ENCODE data around the gene SDHD. TPM values are rescaled to one million over a fixed set of nuclear protein-coding genes. Genes with fewer than 3 reads are reported as not detected.
A peak's percentile ranks its signal among the peaks of the same experiment; 100 is the strongest.

SDHD gene
- total and polyA plus RNA-seq, 9 of the 15 experiments (the other 6 are each of a cell fraction or from before 2014, with no cell fraction given), result 150 to 1,225 (median 215) TPM

DNA sequence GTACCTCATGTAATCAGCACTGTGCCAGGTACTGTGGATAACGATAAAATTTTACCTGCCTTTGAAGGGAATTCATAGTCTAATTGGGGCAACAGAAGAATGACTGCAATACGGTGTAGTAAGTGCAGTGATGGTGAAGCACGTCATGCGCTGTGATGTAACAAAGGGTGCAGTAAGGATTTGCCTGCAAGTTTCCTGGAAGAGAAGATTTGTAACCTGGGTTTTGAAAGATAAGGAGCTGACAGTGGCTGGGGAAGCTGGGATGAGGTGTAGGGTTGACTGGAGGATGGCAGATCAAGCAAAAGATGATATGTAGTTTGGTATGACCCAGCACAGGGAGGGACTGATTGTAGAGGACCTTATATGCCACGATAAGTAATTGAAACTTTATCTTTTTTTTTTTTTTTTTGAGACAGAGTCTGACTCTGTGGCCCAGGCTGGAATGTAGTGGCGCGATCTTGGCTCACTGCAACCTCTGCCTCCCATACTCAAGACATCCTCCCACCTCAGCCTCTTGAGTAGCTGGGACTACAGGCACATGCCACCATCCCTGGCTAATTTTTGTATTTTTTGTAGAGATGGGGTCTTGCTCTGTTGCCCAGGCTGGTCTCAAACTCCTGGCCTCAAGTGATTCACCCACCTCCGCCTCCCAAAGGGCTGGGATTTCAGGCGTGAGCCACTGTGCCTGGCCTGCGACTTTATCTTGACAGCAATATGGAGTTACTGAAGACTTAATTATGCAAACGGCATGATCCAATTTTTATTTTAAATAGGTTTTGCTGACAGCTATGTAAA, 11.3 kb downstream of the SDHD start (continued):
- TF ChIP-seq, protein P1, sequence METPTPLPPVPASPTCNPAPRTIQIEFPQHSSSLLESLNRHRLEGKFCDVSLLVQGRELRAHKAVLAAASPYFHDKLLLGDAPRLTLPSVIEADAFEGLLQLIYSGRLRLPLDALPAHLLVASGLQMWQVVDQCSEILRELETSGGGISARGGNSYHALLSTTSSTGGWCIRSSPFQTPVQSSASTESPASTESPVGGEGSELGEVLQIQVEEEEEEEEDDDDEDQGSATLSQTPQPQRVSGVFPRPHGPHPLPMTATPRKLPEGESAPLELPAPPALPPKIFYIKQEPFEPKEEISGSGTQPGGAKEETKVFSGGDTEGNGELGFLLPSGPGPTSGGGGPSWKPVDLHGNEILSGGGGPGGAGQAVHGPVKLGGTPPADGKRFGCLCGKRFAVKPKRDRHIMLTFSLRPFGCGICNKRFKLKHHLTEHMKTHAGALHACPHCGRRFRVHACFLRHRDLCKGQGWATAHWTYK (CRISPR knock-in tag; IDR thresholded peaks at IDR 0.05), result no peak
- TF ChIP-seq NUFIP1 (IDR thresholded peaks at IDR 0.05; ENCODE audit: partially characterized antibody) (no peak), CSDE1 (IDR thresholded peaks at IDR 0.05) (no peak), ZNF239 (CRISPR knock-in tag; IDR thresholded peaks at IDR 0.05) (no peak), MCM3 (IDR thresholded peaks at IDR 0.05) (no peak), EP300 (IDR thresholded peaks at IDR 0.05; ENCODE audit: low read length) (peak; percentile 54; the same call in 1 of the 2 replicates), SMAD1 (IDR thresholded peaks at IDR 0.05; ENCODE audit: low read depth, low read length, partially characterized antibody) (no peak), CBX1 (IDR thresholded peaks at IDR 0.05; ENCODE audit: low read depth) (no peak), DMBX1 (CRISPR knock-in tag; IDR thresholded peaks at IDR 0.05; ENCODE audit: borderline replicate concordance) (no peak), HMG20B (CRISPR knock-in tag; IDR thresholded peaks at IDR 0.05) (no peak), ZNF184 (CRISPR knock-in tag; IDR thresholded peaks at IDR 0.05) (no peak), E2F3 (CRISPR knock-in tag; IDR thresholded peaks at IDR 0.05) (no peak), ZFP30 (CRISPR knock-in tag; IDR thresholded peaks at IDR 0.05; ENCODE audit: borderline replicate concordance) (no peak)
- TF ChIP-seq, protein P2, sequence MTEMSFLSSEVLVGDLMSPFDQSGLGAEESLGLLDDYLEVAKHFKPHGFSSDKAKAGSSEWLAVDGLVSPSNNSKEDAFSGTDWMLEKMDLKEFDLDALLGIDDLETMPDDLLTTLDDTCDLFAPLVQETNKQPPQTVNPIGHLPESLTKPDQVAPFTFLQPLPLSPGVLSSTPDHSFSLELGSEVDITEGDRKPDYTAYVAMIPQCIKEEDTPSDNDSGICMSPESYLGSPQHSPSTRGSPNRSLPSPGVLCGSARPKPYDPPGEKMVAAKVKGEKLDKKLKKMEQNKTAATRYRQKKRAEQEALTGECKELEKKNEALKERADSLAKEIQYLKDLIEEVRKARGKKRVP (CRISPR knock-in tag; IDR thresholded peaks at IDR 0.05), result no peak
- TF ChIP-seq, protein P3, sequence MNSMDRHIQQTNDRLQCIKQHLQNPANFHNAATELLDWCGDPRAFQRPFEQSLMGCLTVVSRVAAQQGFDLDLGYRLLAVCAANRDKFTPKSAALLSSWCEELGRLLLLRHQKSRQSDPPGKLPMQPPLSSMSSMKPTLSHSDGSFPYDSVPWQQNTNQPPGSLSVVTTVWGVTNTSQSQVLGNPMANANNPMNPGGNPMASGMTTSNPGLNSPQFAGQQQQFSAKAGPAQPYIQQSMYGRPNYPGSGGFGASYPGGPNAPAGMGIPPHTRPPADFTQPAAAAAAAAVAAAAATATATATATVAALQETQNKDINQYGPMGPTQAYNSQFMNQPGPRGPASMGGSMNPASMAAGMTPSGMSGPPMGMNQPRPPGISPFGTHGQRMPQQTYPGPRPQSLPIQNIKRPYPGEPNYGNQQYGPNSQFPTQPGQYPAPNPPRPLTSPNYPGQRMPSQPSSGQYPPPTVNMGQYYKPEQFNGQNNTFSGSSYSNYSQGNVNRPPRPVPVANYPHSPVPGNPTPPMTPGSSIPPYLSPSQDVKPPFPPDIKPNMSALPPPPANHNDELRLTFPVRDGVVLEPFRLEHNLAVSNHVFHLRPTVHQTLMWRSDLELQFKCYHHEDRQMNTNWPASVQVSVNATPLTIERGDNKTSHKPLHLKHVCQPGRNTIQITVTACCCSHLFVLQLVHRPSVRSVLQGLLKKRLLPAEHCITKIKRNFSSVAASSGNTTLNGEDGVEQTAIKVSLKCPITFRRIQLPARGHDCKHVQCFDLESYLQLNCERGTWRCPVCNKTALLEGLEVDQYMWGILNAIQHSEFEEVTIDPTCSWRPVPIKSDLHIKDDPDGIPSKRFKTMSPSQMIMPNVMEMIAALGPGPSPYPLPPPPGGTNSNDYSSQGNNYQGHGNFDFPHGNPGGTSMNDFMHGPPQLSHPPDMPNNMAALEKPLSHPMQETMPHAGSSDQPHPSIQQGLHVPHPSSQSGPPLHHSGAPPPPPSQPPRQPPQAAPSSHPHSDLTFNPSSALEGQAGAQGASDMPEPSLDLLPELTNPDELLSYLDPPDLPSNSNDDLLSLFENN (IDR thresholded peaks at IDR 0.05; ENCODE audit: low read depth in 2 of 2, low read length in 2 of 2), result no peak
- TF ChIP-seq, protein P4, sequence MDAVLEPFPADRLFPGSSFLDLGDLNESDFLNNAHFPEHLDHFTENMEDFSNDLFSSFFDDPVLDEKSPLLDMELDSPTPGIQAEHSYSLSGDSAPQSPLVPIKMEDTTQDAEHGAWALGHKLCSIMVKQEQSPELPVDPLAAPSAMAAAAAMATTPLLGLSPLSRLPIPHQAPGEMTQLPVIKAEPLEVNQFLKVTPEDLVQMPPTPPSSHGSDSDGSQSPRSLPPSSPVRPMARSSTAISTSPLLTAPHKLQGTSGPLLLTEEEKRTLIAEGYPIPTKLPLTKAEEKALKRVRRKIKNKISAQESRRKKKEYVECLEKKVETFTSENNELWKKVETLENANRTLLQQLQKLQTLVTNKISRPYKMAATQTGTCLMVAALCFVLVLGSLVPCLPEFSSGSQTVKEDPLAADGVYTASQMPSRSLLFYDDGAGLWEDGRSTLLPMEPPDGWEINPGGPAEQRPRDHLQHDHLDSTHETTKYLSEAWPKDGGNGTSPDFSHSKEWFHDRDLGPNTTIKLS (IDR thresholded peaks at IDR 0.05; ENCODE audit: borderline replicate concordance, low read depth), result no peak
- TF ChIP-seq, protein P5, sequence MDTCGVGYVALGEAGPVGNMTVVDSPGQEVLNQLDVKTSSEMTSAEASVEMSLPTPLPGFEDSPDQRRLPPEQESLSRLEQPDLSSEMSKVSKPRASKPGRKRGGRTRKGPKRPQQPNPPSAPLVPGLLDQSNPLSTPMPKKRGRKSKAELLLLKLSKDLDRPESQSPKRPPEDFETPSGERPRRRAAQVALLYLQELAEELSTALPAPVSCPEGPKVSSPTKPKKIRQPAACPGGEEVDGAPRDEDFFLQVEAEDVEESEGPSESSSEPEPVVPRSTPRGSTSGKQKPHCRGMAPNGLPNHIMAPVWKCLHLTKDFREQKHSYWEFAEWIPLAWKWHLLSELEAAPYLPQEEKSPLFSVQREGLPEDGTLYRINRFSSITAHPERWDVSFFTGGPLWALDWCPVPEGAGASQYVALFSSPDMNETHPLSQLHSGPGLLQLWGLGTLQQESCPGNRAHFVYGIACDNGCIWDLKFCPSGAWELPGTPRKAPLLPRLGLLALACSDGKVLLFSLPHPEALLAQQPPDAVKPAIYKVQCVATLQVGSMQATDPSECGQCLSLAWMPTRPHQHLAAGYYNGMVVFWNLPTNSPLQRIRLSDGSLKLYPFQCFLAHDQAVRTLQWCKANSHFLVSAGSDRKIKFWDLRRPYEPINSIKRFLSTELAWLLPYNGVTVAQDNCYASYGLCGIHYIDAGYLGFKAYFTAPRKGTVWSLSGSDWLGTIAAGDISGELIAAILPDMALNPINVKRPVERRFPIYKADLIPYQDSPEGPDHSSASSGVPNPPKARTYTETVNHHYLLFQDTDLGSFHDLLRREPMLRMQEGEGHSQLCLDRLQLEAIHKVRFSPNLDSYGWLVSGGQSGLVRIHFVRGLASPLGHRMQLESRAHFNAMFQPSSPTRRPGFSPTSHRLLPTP (IDR thresholded peaks at IDR 0.05; ENCODE audit: borderline replicate concordance, extremely low read depth, insufficient read length), result no peak

Data from K562 (cell line).